ENCODE measurements around the gene PRKCI.

DNA sequence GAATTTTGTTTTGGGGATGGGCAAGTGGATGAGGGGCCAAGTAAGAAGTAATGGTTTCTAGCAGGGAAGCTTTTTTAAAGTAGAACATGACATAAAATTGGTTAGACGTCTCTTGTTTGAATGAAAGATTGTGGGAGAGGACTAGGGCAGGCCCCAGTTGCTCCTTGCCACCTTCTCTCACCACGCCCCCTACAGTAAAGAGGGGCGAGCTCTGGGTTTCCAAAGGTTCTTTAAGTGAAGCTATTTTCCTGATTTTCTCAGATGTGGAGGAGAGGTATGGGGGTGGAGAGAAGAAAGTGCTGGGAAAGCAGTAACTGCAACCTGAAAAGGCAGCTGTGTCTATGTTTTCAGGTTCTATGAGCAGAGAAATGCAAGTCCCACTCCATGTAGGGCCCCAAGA, 102.7 kb downstream of the PRKCI start:
- TF ChIP-seq, protein P1, sequence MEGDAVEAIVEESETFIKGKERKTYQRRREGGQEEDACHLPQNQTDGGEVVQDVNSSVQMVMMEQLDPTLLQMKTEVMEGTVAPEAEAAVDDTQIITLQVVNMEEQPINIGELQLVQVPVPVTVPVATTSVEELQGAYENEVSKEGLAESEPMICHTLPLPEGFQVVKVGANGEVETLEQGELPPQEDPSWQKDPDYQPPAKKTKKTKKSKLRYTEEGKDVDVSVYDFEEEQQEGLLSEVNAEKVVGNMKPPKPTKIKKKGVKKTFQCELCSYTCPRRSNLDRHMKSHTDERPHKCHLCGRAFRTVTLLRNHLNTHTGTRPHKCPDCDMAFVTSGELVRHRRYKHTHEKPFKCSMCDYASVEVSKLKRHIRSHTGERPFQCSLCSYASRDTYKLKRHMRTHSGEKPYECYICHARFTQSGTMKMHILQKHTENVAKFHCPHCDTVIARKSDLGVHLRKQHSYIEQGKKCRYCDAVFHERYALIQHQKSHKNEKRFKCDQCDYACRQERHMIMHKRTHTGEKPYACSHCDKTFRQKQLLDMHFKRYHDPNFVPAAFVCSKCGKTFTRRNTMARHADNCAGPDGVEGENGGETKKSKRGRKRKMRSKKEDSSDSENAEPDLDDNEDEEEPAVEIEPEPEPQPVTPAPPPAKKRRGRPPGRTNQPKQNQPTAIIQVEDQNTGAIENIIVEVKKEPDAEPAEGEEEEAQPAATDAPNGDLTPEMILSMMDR (IDR thresholded peaks at IDR 0.05) = no peak
- no peak for TF ChIP-seq POLR2A (IDR thresholded peaks at IDR 0.05)
